ELR (cell line): Measurements from ENCODE around the gene CSF3.

Source experiments
- DNase-seq: peaks from one replicate; pipeline ENCODE4 v3.0.0-alpha.2; 2015; ENCODE audit warnings: low read depth

CSF3 gene

DNA sequence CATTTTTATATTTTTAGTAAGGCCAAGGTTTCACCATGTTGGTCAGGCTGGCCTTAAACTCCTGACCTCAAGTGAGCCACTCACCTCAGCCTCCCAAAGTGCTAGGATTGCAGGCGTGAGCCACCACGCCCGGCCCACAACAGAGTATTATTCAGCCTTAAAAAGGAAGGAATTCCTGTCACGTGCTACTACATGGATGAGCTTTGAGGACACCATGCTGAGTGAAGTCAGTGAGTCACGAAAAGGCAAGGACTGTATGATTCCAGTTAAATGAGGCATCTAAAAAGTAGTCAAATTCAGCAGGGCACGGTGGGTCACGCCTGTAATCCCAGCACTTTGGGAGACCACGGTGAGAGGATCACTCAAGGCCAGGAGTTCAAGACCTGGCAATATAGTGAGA is 9.7 kb downstream of the CSF3 start:
- DNase-seq = peak; percentile 97

DNA sequence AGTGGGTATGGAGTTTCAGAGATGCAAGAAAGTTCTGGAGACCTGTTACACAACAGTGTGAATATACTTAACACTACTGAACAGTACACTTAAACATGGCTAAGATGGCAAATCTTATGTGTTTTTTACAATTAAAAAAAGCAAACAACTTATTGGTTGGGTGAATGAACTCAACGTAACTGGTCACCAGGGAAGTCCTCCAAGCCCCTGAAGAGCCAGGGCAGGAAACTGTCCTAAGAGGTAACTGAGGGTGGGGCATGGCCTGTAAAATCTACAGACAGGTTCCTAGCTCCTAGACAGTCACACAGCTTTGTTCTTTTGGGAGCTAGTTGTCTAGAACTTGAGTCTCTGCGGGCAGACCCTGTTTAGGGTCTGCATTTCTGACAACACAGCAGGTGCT is 10.3 kb downstream of the CSF3 start:
- DNase-seq = no peak

DNA sequence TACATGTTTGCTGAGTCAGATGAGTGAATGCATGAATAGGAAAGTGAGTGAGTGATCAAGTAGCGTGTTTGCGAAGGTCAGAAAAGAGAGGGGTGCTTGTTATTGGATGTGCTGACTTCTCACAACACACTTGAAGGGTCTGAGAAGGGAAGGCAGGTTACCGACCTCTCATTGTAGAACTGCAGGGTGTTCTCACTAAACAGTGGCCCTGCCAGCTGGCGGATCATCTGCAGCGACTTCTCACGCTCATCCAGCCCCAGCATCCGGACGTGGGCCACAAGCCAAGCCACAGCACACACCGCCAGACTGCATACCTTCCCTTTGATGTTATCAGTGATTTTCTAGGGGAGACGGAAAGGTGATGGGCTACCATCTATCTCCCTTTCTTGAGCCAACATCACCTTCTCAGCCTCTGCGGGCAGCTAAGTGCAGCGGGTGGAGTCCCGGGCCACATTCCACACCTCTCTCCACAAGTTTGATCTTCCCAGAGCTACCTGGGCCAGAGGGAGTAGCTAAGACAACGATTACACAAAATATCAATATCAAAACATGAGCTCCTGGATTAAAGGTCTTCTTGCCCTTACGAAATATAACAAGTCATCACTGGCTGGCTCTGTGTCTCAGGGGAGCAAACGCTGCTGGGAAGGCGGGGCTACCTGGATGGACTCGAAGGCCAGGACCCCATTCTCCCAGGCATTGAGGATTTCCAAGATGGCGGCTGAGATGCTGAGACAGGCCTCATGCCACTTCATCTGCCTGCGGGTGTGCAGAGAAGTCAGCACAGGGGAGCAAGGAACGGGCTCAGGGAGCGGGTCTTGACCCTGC is 11.0 kb downstream of the CSF3 start:
- DNase-seq = peak; percentile 75

DNA sequence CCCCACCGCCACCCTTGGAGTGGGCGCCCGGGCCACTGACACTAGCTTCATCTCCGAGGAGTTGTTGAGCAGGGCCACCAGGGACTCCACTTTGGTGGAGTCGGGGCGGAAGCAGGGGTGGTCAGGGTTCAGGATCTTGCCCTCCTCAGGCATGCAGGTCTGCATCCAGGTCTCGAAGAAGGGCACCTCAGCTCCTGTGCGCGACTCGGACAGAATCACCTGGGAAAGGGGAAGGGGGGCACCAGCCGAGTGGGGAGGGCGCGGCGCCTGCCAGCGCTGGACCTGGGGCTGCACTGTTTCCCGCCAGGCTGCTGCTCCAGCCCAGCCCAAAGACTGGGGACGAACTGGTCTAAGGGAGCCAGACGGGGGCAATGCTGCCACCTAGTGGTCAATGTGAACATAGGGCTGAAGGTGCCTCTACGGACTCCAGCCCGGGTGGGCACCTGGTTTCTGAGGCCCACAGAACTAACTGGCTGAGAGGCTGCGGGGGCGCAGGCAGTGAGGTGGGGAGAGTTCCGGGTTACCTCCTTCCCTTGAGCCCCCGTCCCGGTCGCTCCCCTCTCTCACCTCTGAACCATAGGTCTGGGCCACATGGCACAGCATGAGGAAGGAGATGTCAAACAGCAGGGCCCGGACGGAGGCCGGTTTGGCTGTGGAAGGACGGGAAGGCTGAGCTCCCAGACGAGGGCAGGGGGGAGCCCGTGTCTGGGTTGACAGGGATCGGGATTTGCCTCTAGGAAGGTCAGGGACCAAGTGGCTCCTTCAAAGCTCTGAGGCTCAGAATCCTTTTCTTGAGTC is 11.8 kb downstream of the CSF3 start:
- peak; percentile 92 for DNase-seq

DNA sequence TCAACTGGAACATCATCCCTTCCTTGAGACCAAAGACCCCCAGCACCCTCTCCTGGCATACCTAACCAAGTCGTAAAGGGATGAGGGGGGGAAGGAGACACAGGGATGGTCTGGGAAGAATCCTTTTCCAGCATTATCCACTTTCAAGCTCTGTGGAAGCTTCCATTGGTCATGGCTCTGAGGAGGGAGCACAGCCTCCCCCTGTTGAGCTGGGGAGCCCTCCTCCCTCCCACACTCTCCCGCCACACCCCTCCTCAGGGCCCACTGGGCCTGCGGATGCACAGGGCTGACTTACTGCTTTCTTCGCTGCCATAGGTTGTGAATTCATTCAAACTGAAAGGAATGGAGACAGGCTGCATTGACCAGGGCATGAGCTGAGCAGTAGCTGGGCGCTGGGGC is 12.4 kb downstream of the CSF3 start:
- no peak for DNase-seq

DNA sequence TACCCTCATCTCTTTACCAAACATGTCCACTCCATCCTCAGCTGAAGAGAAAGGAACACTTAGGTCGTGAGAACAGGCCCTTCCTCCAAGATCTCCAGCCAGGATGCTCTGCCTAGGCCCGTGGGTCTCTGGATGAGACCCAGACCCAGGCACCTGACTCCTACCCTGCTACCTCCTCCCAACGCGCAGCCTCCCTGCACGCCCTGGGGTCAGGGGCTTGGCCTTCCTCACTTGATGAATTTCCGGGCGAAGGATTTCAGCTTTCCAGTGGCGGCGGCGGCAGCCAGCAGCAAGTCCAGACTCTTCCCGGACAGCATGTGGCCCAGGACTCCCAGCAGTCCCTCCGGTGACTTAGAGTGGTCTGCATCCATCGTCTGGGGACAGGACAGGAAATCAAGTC is 13.4 kb downstream of the CSF3 start:
- DNase-seq = no peak

DNA sequence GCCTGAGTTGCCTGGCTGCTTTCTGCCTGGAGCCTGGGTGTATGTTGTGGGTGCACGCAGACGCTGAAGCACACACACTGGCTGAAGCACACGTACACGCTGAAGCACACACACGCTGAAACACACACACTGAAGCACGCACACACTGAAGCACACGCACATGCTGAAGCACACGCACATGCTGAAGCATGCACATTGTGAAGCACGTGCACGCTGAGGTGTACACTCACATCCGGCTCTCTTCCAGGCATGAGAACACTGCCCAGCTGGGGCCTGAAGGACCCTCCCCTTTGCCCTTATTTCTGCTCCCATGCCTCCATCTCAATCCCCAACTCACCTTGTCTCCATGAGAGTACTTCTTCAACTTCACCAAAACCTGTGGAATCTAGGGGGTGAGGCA is 16.5 kb downstream of the CSF3 start:
- no peak for DNase-seq

DNA sequence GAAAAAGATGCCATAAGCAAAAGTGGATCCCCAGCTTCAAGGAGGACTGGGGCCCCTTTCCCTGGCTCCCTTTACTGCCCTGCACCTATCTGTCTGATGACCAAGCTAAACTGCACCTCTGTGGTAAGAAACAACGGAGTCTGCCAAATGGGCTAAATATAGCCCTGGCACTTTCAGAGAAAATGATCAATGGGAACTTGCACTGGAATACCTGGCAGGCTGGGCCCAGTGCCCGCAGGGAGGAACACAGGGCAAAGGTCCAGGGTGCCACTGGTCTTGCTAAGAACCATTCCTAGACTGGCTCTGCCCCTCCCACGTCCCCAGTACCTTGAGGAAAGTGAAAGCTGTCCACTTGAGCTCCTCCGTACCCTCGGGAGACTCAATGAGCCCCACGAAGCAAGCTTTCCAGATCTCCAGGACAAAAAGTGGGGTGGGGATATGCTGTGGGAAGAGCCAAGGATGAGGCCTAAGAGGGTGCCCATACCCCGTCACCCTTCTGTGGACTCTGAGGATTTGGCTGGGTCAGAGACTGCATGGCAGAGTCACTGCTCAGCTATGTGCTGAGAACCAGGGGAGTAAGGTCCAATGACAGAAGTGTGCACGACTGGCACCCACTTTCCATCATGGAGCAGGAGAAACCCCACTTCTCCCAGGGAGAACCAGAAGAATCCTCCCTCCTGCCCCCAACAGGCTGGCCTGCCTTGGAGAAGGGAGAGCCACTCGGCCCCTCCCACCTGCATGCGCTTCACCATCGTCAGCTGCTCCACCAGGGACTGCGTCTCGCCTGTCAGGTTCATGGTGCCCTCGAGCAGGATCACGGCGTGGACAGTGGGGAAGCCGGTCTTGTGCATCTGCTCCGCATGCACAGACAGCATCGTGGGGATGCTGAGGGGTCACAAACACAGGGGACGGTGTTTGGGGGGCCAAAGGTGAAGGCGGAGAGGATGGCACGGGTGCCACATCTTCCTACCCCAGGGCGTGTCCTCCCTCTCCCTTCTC is 17.4 kb downstream of the CSF3 start:
- no peak for DNase-seq

DNA sequence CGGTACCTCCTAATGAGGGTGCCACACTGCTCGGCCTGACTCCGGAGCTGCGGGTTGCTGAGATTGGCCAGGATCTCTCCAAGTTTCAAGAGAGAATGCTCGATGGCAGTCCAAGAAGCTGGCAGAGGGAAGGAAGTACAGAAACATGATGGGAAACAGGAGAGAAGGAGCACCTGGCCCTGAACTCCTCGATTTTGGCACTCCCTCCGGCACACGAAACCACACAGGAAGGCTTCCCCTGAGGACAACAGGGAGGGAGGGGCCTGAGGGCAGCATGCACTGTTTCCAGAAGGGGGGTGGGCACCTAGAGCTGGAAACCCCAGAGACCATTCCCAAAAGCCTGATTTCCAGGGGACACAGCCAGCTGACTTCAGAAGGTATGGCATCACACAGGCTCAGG is 18.1 kb downstream of the CSF3 start:
- DNase-seq = no peak

DNA sequence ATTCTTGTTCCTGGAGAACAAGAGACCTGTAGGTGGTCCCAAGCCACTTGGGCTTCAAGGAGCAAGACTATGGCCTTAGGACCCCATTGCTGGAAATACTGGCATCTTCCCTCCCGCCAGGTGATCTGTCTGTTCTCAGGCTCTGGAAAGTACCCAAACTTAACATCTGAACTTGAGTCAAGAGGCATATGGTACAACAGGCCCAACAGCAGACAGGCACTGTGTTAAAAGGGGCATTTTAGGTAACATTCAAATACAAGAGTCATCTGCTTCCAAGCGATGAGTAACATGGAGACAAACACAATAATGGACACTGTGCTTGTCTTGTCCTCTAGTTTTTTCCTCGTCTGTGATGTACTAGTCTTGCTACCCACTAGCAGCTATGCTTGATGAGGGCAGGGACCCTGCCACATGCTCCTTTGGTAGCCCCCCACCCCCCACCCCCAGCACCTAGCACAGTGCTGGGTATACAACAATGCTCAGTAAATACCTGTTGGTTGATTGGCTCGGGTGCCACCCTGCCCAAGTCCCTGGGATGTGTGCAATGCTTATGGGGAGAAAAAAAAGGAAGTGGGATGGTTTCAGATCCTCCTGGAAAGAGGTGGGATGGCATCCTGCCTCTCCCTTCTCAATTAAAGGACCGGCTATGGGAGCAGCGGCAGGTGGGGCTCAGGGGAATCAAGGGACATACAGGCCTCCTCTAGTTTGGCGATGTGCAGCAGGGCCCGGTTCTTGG is 19.4 kb downstream of the CSF3 start:
- no peak for DNase-seq

DNA sequence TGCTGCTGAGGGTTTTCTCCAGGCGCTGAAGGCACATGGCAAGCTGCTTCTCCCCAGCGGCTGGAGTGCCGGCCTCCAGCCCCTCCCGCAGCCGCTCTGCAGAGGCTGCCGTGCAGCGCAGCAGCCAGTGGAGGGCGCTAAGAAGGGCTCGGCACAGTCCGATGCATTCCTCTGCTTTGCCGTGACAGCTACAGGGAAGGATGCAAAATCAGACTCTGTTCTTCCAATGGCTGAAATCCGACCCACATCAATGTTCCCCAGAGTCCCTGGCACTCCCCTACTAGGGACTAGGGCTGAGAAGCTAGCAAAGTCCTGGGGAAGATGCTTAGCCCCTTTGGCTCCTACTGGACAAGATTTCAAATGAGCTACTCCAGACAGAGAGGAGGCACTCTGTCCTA is 19.9 kb downstream of the CSF3 start:
- peak; percentile 62 for DNase-seq

DNA sequence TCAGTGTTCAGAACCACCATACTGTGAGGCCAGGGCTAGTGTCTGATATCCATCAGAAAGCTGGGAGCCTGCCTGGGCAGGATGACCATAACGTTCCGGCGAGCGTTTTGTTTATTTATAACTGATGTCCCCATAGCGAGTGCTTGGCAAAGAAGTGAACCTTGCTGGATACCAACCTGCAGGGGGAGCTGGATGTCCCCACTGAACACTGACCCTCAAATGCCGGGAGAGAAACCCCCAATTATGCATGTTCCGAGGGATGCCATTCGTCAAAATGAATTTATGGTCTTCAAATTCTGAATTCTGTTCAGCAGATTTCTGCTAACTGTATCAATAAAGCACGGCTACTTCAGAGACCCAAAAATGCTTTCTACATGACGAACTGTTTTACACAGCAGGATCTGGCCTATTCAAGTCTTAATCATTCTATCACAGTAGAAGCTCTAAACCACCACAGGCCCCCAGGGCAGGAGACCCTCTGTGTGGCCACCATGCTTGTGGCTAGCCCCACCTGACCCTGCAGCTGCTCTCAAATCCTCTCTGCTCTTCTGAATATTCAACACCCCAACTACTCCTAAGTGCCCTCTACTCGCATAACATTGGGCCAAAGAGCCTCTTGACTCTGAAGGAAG is 23.8 kb downstream of the CSF3 start:
- DNase-seq = peak; percentile 87

DNA sequence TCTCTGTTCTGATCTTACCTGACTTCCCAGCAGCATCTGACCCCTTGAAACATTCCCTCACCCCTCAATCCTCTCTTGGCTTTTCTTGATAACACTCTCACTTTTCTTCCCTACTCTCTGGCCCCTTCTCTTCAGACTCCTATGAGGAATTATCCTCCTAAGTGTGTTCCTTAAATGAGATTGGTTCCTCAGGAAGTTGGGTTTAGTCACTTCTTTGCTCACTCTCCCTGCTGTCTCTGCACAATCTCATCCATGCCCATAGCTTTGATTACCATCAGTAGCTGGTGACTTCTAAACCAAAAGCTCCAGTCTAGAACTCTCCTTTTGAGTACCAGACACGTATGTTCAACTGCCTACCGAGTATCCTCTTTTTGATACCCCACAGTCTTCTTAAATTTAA is 26.0 kb downstream of the CSF3 start:
- DNase-seq = no peak

DNA sequence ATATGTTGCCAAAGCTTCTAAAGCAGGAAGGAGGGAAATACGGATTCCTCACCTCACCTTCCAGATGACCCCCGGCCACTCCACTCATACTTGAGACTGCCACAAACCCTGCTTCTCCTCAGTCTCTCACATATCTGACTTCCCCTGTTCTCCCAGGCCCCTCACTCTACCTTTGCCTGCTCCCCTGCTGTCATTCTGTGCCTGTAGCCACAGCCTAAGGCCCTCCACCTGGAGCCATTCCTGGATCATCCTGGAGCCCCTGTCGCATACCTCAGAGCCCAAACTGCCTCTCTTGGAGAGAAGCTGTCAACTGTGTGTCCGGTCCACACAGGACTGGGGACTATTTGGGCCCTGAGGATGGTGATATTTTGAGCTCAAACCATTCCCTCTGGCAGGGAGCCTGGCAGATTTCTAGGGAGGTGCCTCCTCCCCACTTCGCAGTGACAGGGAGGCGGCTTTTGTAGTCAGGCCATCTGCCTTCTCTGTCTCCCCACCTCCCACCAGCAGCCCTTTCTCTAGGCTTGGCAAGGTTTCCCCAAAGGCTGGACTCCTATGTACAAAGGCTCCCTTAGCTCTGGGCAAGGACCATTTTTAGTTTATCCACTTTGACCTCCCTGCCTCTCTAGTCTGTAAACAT is 41.3 kb downstream of the CSF3 start:
- DNase-seq = no peak

DNA sequence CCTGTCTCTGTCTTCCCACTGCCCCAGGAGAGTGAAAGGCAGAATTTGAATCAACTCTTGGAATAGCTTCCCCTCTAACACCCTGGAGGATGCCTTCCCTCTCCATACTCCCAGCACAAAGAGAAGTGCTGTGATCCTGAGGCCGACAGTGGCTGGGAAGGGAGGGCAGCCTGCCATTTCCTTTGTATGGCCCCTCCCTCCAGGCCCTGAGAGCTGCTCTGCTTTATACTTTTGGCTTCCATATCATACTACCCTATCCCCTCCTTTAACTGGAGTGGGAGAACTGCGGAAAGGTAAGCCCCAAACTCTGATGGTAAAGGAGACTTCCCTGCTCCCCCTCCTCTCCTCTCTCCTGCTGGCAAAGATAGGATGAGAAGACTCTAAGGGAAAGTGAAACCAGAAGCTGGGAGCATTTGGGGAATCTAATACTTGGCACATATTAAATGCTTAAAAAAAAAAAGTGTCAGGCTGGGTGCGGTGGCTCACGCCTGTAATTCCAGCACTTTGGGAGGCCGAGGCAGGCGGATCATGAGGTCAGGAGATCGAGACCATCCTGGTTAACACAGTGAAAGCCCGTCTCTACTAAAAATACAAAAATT is 43.0 kb downstream of the CSF3 start:
- DNase-seq = no peak

DNA sequence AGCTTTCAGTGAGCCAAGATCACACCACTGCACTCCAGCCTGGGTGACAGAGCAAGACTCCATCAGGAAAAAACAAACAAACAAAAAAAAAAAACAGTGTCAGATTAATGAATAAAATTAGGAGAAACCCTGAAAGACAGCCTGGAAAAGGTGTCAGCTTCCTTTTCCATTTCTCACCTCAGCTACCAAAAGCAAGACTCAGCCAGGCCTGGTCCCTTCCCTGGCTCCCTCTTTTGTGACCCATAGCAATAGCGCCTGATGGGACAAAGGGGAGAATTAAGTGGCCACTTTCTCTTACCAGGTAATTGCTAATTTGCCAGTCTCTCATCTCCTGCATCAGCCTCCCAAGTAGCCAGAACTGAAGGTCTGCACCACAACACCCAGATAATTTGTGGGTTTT is 43.6 kb downstream of the CSF3 start:
- DNase-seq = no peak

DNA sequence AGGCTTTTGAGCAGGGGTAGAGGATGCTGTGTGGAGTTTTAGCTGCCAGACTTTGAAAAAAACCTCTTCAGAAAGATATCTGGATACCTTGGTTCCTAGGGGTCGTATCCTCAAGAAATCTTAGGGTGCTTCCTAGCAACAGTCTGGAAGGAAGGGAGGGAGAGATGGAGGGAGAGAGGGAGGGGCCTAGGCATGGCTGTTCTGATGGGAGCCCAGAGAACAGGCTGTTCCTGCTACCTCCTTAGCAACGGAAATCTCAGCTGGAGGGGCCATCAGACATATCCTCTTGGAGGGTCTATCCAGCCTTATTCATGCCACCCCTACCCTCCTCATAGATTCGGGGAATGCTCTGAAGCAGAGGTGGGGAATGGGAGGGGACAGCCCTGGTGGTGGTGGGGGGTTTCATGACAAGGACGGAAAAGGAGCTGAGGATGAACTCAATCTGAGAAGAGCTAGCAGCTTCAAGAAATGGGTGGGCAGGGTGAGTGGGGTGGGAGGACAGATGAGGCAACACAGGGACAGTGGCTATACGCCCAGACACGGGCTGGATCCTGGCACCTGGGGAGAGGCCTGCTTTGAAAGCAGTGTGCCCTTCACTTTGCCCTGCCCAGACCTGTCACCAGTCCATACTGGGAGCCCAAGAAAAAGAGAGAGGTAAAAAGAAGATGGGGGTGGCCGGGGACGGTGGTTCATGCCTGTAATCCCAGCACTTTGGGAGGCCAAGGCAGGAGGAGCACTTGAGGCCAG is 44.7 kb downstream of the CSF3 start:
- no peak for DNase-seq

DNA sequence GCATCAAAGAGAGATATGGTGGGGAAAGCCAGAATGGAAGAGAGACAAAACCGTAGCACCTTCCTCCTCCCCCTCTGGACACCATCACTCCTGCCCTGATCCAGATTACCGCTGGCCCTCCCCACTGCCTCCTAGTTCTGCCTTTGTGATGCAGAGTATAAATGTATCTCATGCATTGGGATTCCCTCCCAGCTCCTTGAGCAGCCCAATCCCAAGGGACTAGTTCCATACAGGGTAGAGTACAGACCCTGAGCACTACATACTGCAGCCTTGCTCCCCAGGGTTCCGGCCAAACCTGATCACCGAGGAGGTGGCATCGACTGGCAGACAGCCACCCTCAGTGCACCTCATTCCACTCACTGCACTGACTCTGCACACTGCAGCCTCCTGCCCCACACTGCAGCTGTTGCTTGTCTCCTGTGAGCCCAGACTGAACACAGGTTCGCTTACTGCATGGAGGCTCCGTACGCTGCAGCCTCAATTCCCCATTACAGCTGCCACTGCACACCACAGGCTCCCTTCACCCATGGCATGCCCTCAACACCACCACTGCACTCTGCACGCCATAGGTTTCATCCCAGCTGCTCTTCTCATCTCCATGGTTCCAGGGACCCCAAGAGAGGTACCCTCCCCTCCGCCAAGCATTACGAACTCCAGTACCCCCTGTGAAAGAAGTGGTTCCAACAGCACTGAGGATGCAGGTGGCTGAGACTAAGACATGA is 45.8 kb downstream of the CSF3 start:
- DNase-seq = no peak

DNA sequence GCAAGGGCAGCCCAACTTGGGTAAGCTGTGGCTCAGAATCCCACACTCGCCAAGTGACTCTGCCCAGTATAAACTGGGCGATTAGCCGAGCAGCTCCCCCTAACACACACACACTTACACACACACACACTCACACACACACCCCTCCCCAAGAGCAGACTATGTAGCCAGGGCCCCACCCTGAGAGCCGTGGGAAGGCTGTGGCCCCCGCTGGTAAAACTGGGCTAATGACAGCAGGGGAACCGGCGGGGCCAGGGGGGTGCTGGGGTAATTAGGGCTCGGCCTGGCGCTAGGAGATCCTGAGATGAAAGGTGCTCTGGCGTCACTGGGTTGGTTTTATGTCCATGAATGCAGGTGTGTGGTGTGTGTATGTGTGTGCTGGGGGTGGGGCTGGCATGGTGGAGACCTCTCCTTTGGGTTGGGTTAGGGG is 46.4 kb downstream of the CSF3 start:
- DNase-seq = no peak
